WTC11 (cell line): Measurements from ENCODE around the gene KDELR1. TPM values are rescaled to one million over a fixed set of nuclear protein-coding genes. Genes with fewer than 3 reads are reported as not detected.

Source experiments
- ATAC-seq: fragments of 200-7000 bp; cut with Tn5 transposase; 2 replicates; pipeline ENCODE4 v1.10.0; 2021; ENCODE audit warnings: mild to moderate bottlenecking, moderate library complexity
- CTCF ChIA-PET: fragments of 300-600 bp; sonication (Branson Sonifier 250); formaldehyde crosslinking; loops from one replicate; lab custom pipeline; 2021; ENCODE audit warnings: antibody characterized with exemption; lab: Charles Lee
- POLR2A ChIA-PET: fragments of 350-600 bp; sonication (Branson Sonifier 250); formaldehyde crosslinking; loops from one replicate; lab custom pipeline; 2021; ENCODE audit warnings: antibody characterized with exemption; lab: Charles Lee
- DNase-seq: peaks from one replicate; pipeline ENCODE4 v3.0.0; 2021; ENCODE audit warnings: low spot score
- H3K27ac Mint-ChIP-seq: 2 replicates; pipeline ENCODE4 v1.8.0; 2021; ENCODE audit warnings: mixed read lengths
- H3K27me3 Mint-ChIP-seq: 2 replicates; pipeline ENCODE4 v1.8.0; 2021; ENCODE audit warnings: low read depth, mild to moderate bottlenecking, moderate library complexity, mixed read lengths
- H3K36me3 Mint-ChIP-seq: 2 replicates; pipeline ENCODE4 v1.8.0; 2021; ENCODE audit warnings: mixed read lengths
- H3K4me1 Mint-ChIP-seq: 2 replicates; pipeline ENCODE4 v1.8.0; 2022; ENCODE audit warnings: mixed read lengths
- H3K4me3 Mint-ChIP-seq: 2 replicates; pipeline ENCODE4 v1.8.0; 2021; ENCODE audit warnings: mild to moderate bottlenecking, moderate library complexity, mixed read lengths
- H3K9me3 Mint-ChIP-seq: 2 replicates; pipeline ENCODE4 v1.8.0; 2021; ENCODE audit warnings: mixed read lengths
- ARID4B ChIP-seq: sonication (generic); formaldehyde crosslinking; IDR thresholded peaks from 2 replicates; pipeline ENCODE4 v1.8.0; 2023; ENCODE audit warnings: missing genetic modification reagents, mild to moderate bottlenecking, borderline replicate concordance
- E2F5 ChIP-seq: sonication (generic); formaldehyde crosslinking; IDR thresholded peaks from 2 replicates; pipeline ENCODE4 v1.8.1; 2022; ENCODE audit warnings: mild to moderate bottlenecking, moderate library complexity, missing genetic modification reagents
- ETV6 ChIP-seq: sonication (generic); formaldehyde crosslinking; IDR thresholded peaks from 2 replicates; pipeline ENCODE4 v1.8.1; 2022; ENCODE audit warnings: mild to moderate bottlenecking, missing genetic modification reagents
- MXD4 ChIP-seq: fragments of 250-450 bp; sonication (Bioruptor Pico); IDR thresholded peaks from 2 replicates; pipeline ENCODE4 v1.8.0; 2021; ENCODE audit warnings: mild to moderate bottlenecking, moderate library complexity, borderline replicate concordance
- PRDM15 ChIP-seq: sonication (generic); formaldehyde crosslinking; IDR thresholded peaks from 2 replicates; pipeline ENCODE4 v1.8.0; 2022; ENCODE audit warnings: missing genetic modification reagents
- STAT6 ChIP-seq: sonication (generic); formaldehyde crosslinking; conservative IDR thresholded peaks from 2 replicates; pipeline ENCODE4 v1.8.1; 2023; ENCODE audit warnings: mild to moderate bottlenecking, low read depth, missing genetic modification reagents, moderate library complexity
- TEAD1 ChIP-seq: sonication (generic); formaldehyde crosslinking; IDR thresholded peaks from 2 replicates; pipeline ENCODE4 v1.8.0; 2022; ENCODE audit warnings: mild to moderate bottlenecking, missing genetic modification reagents
- TEAD4 ChIP-seq: sonication (generic); formaldehyde crosslinking; IDR thresholded peaks from 2 replicates; pipeline ENCODE4 v1.8.0; 2022; ENCODE audit warnings: mild to moderate bottlenecking, missing genetic modification reagents
- ZNF512 ChIP-seq: sonication (generic); formaldehyde crosslinking; IDR thresholded peaks from 2 replicates; pipeline ENCODE4 v1.8.1; 2022; ENCODE audit warnings: missing genetic modification reagents, borderline replicate concordance
- ZSCAN18 ChIP-seq: fragments of 250-450 bp; sonication (Bioruptor Pico); IDR thresholded peaks from 2 replicates; pipeline ENCODE4 v2.1.2; 2022; ENCODE audit warnings: mild to moderate bottlenecking, moderate library complexity
- total RNA-seq: library from RNA; stranded (reverse); gene quantifications from 3 replicates; pipeline ENCODE4 v1.2.3, GENCODE V29; 2021

KDELR1 gene
- total RNA-seq, 1 experiment from 2014 or later = 207 TPM

GRCh38 chr19:48342841-48343540 lies 48.4 kb downstream of the KDELR1 start (continued):
- TF ChIP-seq STAT6 (CRISPR knock-in tag) = no peak
- no peak for TF ChIP-seq TEAD1 (CRISPR knock-in tag)
- TF ChIP-seq ARID4B (CRISPR knock-in tag) = no peak
- no peak for TF ChIP-seq ZNF512 (CRISPR knock-in tag)
- TF ChIP-seq E2F5 (CRISPR knock-in tag) = no peak
- TF ChIP-seq TEAD4 (CRISPR knock-in tag) = no peak
- no peak for TF ChIP-seq MXD4
- no peak for TF ChIP-seq PRDM15
- TF ChIP-seq, all 79 proteins: peak for 0

GRCh38 chr19:48342414-48342738 lies 49.0 kb downstream of the KDELR1 start:
- DNase-seq = no peak
- peak; percentile 28; the same call in 1 of the 2 replicates for ATAC-seq
- CTCF ChIA-PET = interaction anchor here (0.8 to 1.0 kb wide), 2 partner anchors 9 to 28 kb away, joined by 3 to 5 read pairs; no protein-coding TSS in a partner anchor
- no peaks in the 10 kb centered on the region; the same call in 1 of the 2 replicates for H3K27me3 Mint-ChIP-seq
- H3K4me1 Mint-ChIP-seq = no peaks in the 10 kb centered on the region
- TF ChIP-seq ZNF512 (CRISPR knock-in tag) = 0 out of 2 replicates have a peak, but pooled peaks have one; percentile 27
- 0 out of 2 replicates have a peak, but pooled peaks have one; percentile 47 for TF ChIP-seq ETV6 (CRISPR knock-in tag)
- TF ChIP-seq ZSCAN18 (CRISPR knock-in tag) = no peak
- no peak overlapping the region for H3K4me3 Mint-ChIP-seq
- POLR2A ChIA-PET = no interaction called here
- H3K9me3 Mint-ChIP-seq = no peaks in the 10 kb centered on the region
- H3K36me3 Mint-ChIP-seq = no peaks in the 10 kb centered on the region
- H3K27ac Mint-ChIP-seq = no peak overlapping the region
